Glomerular visceral epithelial cell (primary cell): Measurements from ENCODE around the gene ZNF516.

Source experiments
- DNase-seq: peaks from one replicate; pipeline ENCODE4 v3.0.0-alpha.2; 2016; ENCODE audit errors: extremely low spot score

ZNF516 gene

DNA sequence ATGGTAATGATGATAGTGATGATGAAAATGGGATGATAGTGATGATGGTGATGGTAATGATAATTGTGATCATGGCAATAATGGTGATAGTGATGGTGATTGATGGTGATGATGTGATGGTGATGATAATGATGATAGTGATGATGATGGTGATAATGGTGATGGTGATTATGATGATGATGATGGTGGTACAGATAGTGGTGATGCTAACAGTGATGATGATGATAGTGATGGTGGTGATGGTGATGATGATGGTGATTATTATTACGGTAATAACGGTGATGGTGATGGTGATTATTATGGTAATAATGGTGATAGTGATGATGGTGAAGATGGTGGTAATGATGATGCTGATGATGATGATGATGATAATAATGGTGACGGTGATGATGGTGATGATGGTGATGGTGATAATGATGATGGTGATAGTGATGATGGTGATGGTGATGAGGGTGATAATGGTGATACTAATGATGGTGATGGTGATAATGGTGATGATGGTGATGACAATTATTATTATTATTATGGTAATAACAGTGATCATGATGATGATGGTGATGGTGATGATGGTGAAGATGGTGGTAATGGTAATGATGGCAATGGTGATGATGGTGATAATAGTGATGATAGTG lies 151.0 kb downstream of the ZNF516 start:
- DNase-seq, result no peak

DNA sequence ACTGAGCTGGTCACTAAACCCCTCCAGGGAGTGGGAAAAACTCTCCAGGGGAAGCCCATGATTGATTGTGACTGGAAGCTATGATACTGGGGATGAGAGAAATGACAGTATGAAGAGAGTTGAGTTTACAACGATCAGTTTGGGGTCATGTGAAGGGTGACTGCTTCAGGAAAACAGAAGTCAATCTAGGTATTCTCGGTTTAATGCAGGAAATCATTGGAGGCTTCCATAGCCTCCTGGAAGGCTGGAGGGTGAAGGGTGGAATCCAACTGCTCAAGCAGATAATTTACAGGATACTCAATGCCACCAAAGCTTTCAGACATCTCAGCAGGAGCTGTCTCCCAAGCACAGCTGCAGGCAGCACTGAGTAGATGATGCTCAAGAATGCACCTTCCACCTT lies 154.6 kb downstream of the ZNF516 start:
- no peak for DNase-seq

DNA sequence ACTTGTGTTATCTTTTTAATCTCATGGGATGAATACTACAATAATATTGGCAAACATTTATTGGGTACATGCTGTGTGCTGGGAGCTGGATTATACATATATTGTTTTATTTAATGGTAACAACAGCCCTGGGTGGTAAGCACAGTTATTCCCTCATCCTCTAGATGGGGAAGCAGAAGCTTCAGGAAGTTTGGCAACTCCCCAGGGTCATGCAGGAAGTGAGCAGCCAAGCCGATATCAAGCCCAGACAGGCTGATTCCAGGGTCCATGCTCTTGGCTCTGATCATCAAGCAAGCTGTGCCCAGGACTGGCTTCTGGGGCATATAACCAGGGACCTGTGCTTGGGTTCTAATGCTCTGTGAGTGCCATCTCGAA lies 155.8 kb downstream of the ZNF516 start:
- no peak for DNase-seq

DNA sequence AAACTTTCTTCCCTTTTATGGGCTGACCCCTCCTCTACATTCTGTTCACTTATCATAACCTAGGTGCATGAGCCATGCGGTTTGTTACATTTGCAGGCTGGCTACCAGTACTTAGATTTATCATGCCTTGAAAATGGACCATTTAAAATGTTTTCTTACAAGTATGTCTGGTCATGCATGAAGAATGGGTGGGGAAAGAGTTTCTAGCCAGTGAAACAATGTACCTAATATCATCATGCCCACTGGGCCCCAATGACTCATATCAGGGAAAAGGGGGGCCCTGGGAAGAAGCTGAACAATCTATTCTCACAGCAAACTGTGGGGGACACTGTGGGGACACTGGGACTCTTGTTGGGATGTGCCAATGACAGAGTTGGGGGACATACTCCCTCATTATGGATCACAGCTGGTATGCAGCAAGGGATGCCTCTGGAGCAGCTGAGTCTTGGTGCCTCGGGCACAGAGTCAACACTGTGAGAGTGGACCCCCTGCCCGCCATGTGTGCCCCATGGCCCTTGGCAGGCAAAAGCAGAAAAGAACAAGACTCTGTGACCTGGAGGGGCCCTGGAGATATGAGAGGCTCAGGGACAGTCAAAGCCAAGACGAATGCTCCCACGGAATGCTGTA lies 156.3 kb downstream of the ZNF516 start:
- DNase-seq, result no peak

DNA sequence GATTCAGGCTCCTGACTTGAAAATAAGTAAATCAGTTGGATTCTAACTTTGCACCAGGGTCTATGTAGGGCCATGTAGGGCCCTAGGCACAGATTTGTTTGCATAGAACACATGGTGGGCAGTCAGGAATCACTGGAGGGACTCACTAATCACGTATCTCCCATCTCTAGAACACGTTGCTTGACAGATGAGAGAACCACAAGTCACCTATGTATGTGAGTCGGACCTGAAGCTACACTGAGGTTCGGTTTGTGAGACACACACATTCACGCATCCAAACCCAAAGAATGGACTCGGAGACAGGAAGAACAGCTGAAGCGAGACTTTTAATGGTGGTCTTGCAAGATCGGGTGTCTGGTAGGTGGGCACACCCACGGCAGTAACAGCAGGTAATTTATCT lies 157.0 kb downstream of the ZNF516 start:
- no peak for DNase-seq

DNA sequence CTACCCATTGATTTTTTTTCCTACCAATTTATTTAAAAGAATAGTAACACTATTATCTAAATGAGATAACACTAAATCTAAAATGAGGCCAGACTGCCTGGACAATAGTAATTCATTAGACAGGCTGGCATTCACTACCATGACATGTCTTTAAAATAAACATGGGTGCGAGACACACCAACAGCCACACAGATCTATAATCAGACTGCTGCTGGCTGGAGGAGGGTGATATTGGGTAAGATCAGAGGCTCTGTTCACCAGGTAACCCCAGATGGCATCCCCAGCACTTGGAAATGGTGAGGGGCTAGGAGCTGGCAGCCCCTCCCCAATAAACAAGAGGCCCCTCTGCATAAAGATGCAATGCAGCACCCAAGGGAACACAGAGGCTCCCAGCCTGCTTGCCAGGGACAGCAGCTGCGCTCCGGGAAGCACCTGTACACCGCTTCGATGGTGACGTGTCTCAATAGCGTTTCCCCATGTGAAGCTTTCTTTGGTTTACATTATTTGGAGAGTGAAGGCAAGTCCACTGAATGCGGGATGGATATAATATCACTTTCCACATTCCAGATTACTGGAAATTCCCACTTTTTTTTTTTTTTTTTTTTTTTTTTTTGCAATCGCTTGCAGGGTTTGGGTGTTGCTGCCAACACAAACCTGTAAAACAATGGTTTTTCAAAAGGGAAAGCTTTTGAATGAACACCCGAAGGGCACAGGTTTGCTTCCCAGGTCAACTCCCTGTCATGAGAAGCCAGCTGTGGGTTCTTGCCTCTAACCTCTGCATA lies 159.0 kb downstream of the ZNF516 start:
- no peak for DNase-seq

DNA sequence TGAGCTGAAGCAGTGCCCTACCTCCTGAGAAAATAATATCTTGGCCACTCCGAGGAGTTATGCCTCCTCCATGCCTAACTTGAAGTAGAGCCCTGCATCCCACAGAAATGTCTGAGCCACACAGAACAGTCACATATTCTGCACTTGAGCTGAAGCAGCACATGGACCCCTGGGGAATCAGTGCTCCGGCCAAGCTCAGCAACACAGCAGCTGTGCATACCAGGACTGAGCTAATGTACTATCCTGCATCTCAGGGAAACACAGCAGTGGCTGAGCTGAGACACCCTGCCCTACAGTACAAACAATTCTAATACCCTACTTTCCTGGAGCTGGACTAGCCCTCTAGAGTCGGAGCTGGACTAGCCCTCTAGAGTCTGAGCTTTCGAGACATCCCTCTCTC lies 166.9 kb downstream of the ZNF516 start:
- no peak for DNase-seq

DNA sequence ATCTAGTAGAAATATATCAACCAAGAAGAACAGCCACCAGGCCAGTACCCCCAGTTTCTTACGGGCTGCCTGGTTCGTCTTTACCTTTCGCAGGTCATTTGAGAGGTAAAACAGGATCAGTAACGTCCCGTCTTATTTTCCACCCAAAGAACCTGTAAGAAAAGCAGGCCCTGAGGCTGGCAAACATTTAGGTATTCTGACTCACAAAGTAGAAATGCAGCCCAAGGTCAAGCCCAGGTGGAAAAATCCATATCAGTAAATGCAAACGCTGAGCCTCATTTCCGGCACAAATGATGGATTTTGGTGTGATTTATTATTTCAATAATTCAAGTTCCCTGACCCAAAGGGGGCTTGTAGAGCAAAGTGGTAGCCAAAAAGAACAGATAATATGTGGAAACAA lies 171.2 kb downstream of the ZNF516 start:
- DNase-seq, result no peak

DNA sequence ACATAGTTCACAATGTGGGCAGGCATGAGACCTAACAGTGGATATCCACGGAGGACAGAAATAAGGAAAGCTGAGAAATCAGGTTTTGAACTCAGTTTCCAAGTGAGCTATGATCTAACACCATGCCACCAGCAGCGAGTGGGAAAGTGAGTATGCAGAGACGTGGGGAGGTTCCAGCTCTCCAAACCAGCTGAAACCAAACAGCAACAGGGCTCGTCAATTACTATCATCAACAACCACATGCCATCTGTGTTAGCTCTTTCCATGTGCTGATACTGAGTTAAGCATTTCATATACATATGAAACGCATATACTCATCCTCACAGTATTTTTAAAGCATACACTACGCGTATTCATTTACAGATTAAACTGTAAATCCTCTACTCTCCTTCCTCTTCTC lies 172.4 kb downstream of the ZNF516 start:
- no peak for DNase-seq

DNA sequence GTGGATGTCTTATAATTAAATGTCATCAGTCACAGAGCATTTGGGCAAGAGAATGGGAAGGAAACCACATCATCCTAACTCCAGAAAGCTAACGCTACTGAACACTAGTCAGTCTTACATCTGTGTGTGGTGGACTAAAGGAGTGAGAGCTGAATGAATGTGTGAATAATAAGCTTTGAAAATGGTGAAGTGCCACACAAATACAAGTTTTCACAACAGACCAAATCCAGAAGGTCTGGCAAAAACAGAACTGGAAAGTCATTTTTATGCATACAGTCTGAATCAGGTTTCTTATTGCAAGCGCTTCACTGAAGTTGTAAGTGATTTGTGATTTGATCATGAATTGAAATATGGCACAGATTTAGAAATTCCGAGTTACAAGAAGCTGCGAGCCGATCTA lies 175.7 kb downstream of the ZNF516 start:
- DNase-seq, result no peak

DNA sequence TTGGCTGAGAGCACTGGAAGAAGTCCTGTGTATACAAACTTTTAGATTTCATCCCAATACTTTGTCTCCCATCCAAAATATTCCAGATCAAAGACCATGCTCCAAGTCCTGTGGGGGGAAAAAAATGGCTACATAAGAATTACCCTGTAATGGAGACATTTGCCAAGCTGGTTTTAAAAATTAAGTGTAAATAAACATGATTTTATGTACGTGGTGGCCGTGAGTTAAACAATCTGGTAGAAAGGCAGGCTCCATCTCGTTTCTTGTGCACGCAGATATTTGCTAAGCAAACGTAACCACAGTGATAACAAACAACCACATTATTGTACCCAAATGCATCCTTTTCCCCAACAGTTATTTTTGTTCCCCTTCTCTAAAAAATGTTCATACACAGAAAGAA lies 176.4 kb downstream of the ZNF516 start:
- no peak for DNase-seq

DNA sequence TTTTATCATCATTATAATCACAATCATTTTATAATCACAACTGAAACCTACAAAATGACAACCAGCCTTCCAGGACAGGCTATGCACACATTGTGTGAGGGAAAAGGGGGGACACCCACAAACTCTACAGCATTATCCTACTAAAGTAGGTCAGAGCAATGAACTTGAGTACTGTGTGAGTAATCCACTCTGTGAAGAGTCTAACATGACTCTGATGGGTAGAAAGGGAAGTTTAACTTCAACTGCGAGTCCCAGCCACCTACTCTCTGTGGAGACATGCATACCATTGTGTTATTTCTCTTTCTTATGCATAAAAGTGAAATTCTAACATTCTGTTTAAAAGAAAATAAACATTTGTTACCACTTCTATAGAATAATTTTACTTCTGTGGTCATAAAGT lies 177.9 kb downstream of the ZNF516 start:
- DNase-seq, result no peak

DNA sequence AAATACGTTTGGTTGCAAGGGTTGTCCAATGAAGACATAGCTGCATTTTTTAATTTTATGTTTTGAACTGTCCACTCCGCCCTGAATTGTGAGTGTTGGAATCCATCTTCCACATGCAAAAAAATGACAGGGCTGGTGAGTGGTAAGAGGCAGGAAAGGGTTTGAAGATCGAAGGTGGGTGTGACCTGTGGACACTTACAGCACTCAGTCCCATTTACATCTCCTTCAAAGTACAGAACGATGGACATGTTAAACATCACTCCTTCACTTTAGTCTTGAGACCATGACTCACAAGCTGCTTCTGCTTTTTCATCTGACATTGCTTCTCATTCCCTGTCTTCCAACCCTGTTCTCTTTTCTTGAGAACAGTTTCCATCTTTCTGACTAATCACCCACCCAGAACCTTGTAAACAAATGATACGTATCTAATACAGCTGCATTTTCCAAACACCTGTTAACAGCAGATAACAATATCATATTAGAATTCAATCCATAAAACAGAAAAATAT lies 179.3 kb downstream of the ZNF516 start:
- DNase-seq, result no peak

DNA sequence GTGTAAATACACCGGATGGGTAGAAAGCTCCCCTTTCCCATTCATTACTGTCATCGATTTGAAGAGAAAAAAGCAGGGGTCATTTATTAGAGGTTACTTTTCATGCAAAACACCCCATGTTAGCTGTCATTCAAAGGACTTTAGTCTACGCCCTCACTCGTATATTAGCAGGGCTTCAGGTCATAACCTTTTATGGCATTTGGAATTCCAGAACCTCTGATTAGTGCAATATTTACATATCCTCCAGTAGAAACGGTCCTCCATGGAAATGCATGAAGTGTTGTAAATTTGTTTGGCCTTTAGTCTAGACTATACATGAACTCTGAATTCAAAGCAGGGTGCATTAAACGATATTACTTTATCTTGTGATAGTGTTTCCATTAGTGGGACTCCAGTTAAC lies 180.5 kb downstream of the ZNF516 start:
- no peak for DNase-seq

DNA sequence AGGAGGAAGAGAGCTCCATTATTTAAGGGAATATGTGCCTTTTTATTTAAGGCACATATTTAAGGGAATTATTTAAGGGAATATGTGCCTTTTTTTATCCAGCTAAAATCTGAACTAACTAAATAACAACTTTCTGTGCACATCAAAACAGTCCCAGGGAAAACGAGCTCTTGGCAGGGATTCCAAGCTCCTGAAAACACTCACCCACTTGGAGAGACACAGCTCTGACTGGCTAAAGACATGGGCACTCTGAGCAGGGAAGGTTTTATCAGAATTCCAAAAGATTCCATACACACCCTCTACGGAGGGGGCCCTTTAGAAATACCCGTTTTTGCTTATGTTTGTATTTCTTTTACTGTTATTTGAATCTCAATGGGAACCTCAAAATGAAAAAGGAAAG lies 181.0 kb downstream of the ZNF516 start:
- no peak for DNase-seq
